K562 (cell line): ENCODE measurements around the gene MPC1.

Experiments used
- TEAD4 ChIP-seq, 2 experiments: sonication (generic) in 1 of 2; formaldehyde crosslinking in 1 of 2; IDR thresholded peaks; 2 replicates each; pipeline versions ENCODE4 v1.6.1 to v1.8.0; 2012 to 2022; ENCODE audit warnings: borderline replicate concordance in 1 of 2, inconsistent platforms in 1 of 2, low read length in 1 of 2, mild to moderate bottlenecking in 1 of 2, missing genetic modification reagents in 1 of 2
- XRCC4 ChIP-seq: IDR thresholded peaks from one replicate; pipeline ENCODE4 v1.6.1; 2011; ENCODE audit not compliant: insufficient read depth, insufficient read length; ENCODE audit errors: extremely low read depth
- ZNF134 ChIP-seq: fragments of 250-450 bp; sonication (Bioruptor Pico); conservative IDR thresholded peaks from 2 replicates; pipeline ENCODE4 v1.4.0; 2020
- ZNF766 ChIP-seq: fragments of 200-800 bp; sonication (Bioruptor generic); conservative IDR thresholded peaks from 2 replicates; pipeline ENCODE4 v1.6.1; 2016; ENCODE audit warnings: missing genetic modification characterization, missing compliant biosample characterization
- TF ChIP-seq, protein P1 (sequence below): sonication (generic); formaldehyde crosslinking; IDR thresholded peaks from 2 replicates; pipeline ENCODE4 v1.8.1; 2023; ENCODE audit warnings: mild to moderate bottlenecking, missing genetic modification reagents, moderate library complexity
- TF ChIP-seq, protein P2 (sequence below), 3 experiments: IDR thresholded peaks in 2 of 3; conservative IDR thresholded peaks in 1 of 3; 2 replicates each; pipeline ENCODE4 v1.5.1; 2011 to 2012; ENCODE audit warnings: low read length in 3 of 3, mild to moderate bottlenecking in 3 of 3, control low read depth in 2 of 3, improper control_type of control experiment in 1 of 3, inconsistent platforms in 1 of 3, low read depth in 1 of 3, mixed read lengths in 1 of 3, moderate library complexity in 1 of 3; ENCODE audit not compliant: insufficient read depth in 2 of 3

DNA sequence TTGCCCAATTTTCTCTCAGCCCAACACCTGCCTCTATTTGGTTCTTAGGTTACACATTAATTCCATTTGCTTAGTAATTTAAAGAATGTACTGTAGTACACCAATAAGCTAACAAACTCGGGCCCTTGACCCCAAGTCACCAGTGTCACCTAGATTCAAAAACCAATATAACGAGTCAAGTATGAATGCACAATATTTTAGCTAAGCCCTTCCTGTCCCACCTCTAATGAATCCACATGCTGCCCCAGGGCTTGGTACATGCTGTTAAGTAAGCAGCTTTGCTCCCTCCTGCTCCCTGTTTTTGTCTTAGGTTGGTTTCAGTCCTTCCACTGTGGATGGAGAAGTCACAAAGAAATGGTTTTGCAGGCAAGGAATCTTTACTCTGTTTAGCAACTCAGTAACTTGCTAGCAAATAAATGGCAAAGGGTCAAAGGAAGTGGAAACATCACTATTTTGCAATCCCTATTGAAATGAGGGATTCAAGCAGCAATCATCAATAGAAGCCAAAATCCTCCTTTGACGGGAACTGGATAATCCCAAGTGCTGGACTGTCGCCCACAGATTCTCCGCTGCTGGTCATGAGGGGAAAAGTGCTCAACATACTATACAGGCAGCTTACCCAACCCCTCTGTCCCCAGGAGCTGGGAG, 5.0 kb upstream of the MPC1 start:
- TF ChIP-seq ZNF766 (CRISPR knock-in tag) (no peak), ZNF134 (no peak), TEAD4 (IDR thresholded peaks at IDR 0.05; ENCODE audit: low read length) (no peak), TEAD4 (CRISPR knock-in tag; IDR thresholded peaks at IDR 0.05; ENCODE audit: borderline replicate concordance) (no peak), XRCC4 (no peak)
- TF ChIP-seq, protein P1, sequence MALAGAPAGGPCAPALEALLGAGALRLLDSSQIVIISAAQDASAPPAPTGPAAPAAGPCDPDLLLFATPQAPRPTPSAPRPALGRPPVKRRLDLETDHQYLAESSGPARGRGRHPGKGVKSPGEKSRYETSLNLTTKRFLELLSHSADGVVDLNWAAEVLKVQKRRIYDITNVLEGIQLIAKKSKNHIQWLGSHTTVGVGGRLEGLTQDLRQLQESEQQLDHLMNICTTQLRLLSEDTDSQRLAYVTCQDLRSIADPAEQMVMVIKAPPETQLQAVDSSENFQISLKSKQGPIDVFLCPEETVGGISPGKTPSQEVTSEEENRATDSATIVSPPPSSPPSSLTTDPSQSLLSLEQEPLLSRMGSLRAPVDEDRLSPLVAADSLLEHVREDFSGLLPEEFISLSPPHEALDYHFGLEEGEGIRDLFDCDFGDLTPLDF (CRISPR knock-in tag): no peak
- TF ChIP-seq, protein P2, sequence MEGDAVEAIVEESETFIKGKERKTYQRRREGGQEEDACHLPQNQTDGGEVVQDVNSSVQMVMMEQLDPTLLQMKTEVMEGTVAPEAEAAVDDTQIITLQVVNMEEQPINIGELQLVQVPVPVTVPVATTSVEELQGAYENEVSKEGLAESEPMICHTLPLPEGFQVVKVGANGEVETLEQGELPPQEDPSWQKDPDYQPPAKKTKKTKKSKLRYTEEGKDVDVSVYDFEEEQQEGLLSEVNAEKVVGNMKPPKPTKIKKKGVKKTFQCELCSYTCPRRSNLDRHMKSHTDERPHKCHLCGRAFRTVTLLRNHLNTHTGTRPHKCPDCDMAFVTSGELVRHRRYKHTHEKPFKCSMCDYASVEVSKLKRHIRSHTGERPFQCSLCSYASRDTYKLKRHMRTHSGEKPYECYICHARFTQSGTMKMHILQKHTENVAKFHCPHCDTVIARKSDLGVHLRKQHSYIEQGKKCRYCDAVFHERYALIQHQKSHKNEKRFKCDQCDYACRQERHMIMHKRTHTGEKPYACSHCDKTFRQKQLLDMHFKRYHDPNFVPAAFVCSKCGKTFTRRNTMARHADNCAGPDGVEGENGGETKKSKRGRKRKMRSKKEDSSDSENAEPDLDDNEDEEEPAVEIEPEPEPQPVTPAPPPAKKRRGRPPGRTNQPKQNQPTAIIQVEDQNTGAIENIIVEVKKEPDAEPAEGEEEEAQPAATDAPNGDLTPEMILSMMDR (IDR thresholded peaks at IDR 0.05 in 2 of 3, conservative IDR thresholded peaks at IDR 0.05 in 1 of 3; ENCODE audit: insufficient read depth in 2 of 3, low read depth in 1 of 3, low read length in 3 of 3): no peak
